Measurements from ENCODE around the gene FZD8.

FZD8 gene

GRCh38 chr10:35607475-35608327, 34.4 kb downstream of the FZD8 start:
- no peak for DNase-seq (ENCODE audit: low read depth in 3 of 3)

GRCh38 chr10:35606430-35606829, 35.7 kb downstream of the FZD8 start:
- no peak for DNase-seq (ENCODE audit: low read depth in 3 of 3)

- DNase-seq (ENCODE audit: low read depth in 3 of 3) = no peak
These were observed 36.9 kb downstream of the FZD8 start, which contains the start of gene GJD4 for GRCh38 chr10:35605191-35605590. Gene GJD4, plus strand, starts transcription at chr10:35605341. Its CDS starts 227 bp downstream, at chr10:35605568.

GRCh38 chr10:35600193-35600592, 41.9 kb downstream of the FZD8 start:
- DNase-seq (ENCODE audit: low read depth in 3 of 3) = no peak

DNA sequence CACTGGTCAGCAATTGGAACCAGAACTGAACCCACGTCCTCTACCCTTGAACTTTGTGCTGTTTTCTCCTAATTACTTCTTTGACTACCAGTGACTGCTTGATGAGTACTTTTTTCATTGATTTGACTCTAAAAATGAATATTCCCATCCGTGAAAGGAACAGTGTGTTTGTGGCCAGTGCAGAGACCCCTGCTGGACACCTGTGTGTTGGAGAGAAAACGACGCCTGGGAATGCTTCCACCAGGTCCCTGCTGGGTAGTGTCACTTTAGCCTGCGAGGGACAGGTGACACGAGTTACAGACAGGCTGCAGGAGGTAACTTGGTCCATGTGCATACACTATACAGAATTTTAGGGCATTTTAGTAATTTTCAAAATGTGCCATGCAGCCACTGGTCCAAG, 43.7 kb downstream of the FZD8 start:
- DNase-seq (ENCODE audit: low read depth in 3 of 3) = no peak

DNA sequence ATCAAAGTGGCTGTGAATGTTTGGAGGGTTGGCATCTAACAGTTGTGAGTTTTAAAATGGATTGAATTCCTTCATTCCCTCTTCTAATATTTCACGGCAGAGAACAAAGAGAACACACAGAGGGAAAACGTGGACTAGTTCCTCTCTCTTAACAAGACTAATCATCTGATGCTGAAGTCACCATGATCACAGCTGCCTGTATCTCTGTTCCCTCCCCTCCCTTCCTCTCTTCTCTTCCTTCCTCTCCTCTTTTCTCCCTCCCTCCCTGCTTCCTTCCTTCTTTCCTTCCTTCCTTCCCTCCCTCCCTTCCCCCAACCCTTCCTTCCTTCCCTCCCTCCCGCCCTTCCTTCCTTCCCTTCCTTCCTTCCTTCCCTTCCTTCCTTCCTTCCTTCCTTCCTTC, 47.0 kb downstream of the FZD8 start:
- no peak for DNase-seq (ENCODE audit: low read depth in 3 of 3)

DNA sequence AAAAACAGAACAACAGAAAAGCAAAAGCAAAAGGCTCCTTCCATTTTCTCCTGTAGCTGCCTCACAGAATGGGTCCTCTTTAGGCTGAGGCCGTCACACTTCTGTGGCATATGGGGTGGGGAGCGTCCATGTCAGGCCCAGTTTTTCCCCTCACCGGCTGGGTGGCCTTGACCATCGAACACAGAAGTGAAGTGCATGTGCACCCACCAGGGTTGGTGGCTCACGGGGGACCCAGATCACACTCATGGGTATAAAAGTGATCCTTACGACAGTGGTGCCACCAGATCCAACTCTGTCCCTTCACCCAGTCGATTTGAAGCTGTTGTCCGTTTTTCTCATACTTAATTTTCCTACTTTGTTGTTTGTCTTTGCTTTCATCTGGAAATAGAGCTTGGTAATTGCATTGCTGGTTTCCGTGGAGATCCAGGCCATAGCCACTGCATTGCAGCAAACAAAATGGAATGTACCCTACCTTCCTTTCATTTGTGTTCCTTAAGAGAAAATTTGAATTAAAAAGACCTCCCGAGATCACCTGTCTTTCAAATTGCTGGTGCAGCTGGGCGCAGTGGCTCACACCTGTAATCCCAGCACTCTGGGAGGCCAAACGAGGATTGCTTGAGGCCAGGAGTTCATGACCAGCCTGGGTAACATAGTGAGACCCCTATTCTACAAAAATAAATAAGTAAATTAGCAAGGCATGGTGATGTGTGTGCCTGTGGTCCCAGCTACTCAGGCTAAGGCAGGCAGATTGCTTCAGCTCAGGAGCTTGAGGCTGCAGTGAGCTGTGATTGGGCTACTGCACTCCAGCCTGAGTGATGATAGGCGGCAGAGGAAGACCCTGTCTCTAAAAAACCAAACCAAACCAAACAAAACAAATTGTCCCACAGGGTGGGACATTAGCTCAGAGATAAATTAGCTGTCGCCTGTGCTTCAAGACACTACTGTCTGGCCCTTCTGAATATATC, 47.7 kb downstream of the FZD8 start:
- no peak for DNase-seq (ENCODE audit: low read depth in 3 of 3)

- no peak for DNase-seq (ENCODE audit: low read depth in 3 of 3)
These were observed 49.7 kb downstream of the FZD8 start for GRCh38 chr10:35592441-35592840.

DNA sequence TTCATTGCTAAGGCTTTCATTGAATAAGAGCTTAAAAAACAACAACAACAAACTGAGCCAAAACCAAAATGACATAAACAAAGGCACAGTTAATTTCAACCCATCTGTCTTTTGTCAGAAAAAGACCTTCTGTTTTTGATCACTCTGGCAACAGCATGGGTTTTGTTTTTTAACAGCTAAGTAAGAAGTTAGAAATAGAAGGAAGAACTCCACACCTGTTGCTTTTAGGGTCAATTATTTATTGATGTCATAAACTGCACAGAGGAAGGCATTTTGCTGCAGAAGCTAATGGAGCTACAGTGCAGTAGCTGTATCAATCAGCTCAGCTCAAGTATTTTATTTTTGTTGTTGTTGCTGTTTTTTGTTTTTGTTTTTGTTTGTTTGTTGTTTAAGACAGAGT, 53.3 kb downstream of the FZD8 start:
- DNase-seq (ENCODE audit: low read depth in 3 of 3) = no peak

All from stimulated activated CD4-positive, alpha-beta T cell treated with anti-CD3 and anti-CD28 coated beads, TNF-alpha, amount 100 ng/mL, for 24 hours (primary cell).